Ishikawa (cell line): Measurements from ENCODE around the gene CACNA1E.

Experiments
- CEBPB ChIP-seq: IDR thresholded peaks from 2 replicates; pipeline ENCODE4 v1.6.1; 2012
- CREB1 ChIP-seq: IDR thresholded peaks from 2 replicates; pipeline ENCODE4 v1.6.1; 2012; ENCODE audit warnings: low read depth
- EGR1 ChIP-seq: IDR thresholded peaks from 2 replicates; pipeline ENCODE4 v1.6.1; 2012
- EP300 ChIP-seq: IDR thresholded peaks from 2 replicates; pipeline ENCODE4 v1.6.1; 2012; ENCODE audit warnings: borderline replicate concordance
- FOXM1 ChIP-seq: IDR thresholded peaks from 2 replicates; pipeline ENCODE4 v1.6.1; 2012; ENCODE audit warnings: low read depth, borderline replicate concordance
- NFIC ChIP-seq: IDR thresholded peaks from 2 replicates; pipeline ENCODE4 v1.6.1; 2012
- RAD21 ChIP-seq: IDR thresholded peaks from 2 replicates; pipeline ENCODE4 v1.6.1; 2012; ENCODE audit warnings: low read depth
- REST ChIP-seq: IDR thresholded peaks from 2 replicates; pipeline ENCODE4 v1.6.1; 2012; ENCODE audit warnings: low read depth, mild to moderate bottlenecking
- TAF1 ChIP-seq: IDR thresholded peaks from 2 replicates; pipeline ENCODE4 v1.6.1; 2012; ENCODE audit warnings: low read depth, mild to moderate bottlenecking
- TCF12 ChIP-seq: IDR thresholded peaks from 2 replicates; pipeline ENCODE4 v1.6.1; 2012; ENCODE audit warnings: low read depth
- TEAD4 ChIP-seq: IDR thresholded peaks from 2 replicates; pipeline ENCODE4 v1.6.1; 2012
- USF1 ChIP-seq: IDR thresholded peaks from 2 replicates; pipeline ENCODE4 v1.6.1; 2012
- YY1 ChIP-seq: IDR thresholded peaks from 2 replicates; pipeline ENCODE4 v1.6.1; 2012; ENCODE audit warnings: low read depth
- ZBTB7A ChIP-seq: IDR thresholded peaks from 2 replicates; pipeline ENCODE4 v1.6.1; 2012; ENCODE audit warnings: low read depth
- TF ChIP-seq, protein P1 (sequence below): IDR thresholded peaks from 2 replicates; pipeline ENCODE4 v1.6.1; 2012

The CACNA1E gene

DNA sequence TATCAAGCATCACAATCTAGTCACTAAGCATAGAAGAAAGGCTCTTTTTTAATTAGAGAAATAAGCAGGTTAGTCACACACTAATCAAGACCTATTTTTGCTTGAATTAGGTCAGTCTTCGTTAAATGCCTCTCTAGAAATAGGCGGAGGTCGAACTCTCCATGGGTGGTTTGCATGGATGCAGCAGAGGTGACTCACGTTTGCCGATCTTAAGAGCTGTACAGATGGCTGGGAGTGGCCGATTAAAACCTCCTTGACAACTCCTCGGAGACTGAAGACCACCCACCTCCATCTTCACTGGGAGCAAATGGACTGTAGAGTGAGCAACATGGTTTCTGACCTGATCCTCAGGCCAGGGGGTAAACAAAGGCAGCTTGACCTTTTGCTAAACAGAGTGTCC lies 328.9 kb downstream of the CACNA1E start:
- no peak for TF ChIP-seq FOXM1
- no peak for TF ChIP-seq EP300
- TF ChIP-seq RAD21 = no peak
- TF ChIP-seq, protein P1, sequence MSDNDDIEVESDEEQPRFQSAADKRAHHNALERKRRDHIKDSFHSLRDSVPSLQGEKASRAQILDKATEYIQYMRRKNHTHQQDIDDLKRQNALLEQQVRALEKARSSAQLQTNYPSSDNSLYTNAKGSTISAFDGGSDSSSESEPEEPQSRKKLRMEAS = no peak
- TF ChIP-seq TAF1 = no peak
- TF ChIP-seq CREB1 = no peak
- no peak for TF ChIP-seq CEBPB
- no peak for TF ChIP-seq ZBTB7A
- no peak for TF ChIP-seq EGR1
- TF ChIP-seq REST = no peak
- no peak for TF ChIP-seq TEAD4
- no peak for TF ChIP-seq TCF12
- TF ChIP-seq USF1 = no peak
- no peak for TF ChIP-seq YY1
- no peak for TF ChIP-seq NFIC

DNA sequence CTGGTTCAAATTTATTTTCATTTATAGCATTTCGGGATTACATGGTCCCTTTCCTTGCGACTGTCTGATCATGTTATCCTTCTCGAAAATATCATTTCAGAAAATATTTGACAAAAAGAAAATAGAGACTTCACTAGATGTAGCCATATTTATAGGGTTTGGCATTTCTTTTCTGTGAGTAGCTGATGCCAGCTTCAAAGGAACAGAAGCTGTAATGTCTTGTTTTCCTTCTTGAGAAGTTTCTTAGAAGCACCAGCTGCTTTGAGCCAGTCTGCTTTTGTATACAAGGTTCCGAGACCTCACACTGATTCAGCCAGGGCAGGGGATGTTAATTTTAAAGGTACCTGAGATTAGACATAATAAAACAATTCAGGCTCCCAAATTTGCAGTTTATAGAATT lies 329.9 kb downstream of the CACNA1E start:
- TF ChIP-seq CREB1 = no peak
- no peak for TF ChIP-seq EP300
- no peak for TF ChIP-seq USF1

DNA sequence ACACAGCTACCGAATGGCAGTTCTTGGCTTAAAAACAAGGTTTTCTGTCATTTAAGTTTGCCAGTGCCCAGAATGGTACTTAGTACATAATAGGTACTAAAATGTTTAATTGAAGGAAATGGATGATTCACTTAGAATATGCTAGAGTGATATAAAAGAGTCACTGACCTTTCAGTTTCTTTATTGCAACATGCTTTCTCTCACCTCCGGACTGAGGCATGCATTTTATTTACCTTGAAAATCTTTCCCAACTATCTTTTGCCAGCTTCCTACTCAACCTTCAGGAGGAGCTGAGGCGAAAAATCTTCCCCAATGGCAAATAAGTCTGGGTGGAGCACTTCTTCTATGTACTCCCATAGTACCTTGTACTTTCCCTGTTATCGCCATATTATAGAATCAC lies 333.3 kb downstream of the CACNA1E start:
- TF ChIP-seq CREB1 (no peak), EGR1 (no peak), FOXM1 (no peak), EP300 (no peak), TEAD4 (no peak), USF1 (no peak), YY1 (no peak), RAD21 (no peak), ZBTB7A (no peak), TCF12 (no peak), TAF1 (no peak), NFIC (no peak), REST (no peak), CEBPB (no peak)
- TF ChIP-seq, protein P1 = no peak

- no peak for TF ChIP-seq FOXM1
- TF ChIP-seq NFIC = no peak
- no peak for TF ChIP-seq ZBTB7A
- TF ChIP-seq, protein P1 = no peak
- no peak for TF ChIP-seq EGR1
- no peak for TF ChIP-seq CEBPB
- no peak for TF ChIP-seq REST
- no peak for TF ChIP-seq YY1
- no peak for TF ChIP-seq USF1
- TF ChIP-seq TAF1 = no peak
- TF ChIP-seq RAD21 = no peak
- TF ChIP-seq CREB1 = no peak
- TF ChIP-seq TEAD4 = no peak
- TF ChIP-seq EP300 = no peak
- no peak for TF ChIP-seq TCF12
These were observed 333.8 kb downstream of the CACNA1E start for GRCh38 chr1:181817091-181817490.
